Transverse colon (tissue), 4 donors: Measurements from ENCODE around the gene PEDS1. TPM values are rescaled to one million over a fixed set of nuclear protein-coding genes. Genes with fewer than 3 reads are reported as not detected.

Experiments
- DNase-seq: peaks from one replicate; pipeline ENCODE4 v3.0.0-alpha.2; 2019
- H3K27ac ChIP-seq, 4 donors: fragments of 200-600 bp; sonication (generic); 2 replicates each; pipeline ENCODE4 v1.5.1; 2016 to 2018; ENCODE audit warnings: inconsistent platforms in 4 of 4
- H3K27me3 ChIP-seq: fragments of 200-600 bp; sonication (generic); 2 replicates; pipeline ENCODE4 v1.5.1; 2017; ENCODE audit warnings: inconsistent platforms
- H3K36me3 ChIP-seq, 4 donors: fragments of 200-600 bp; sonication (generic); 2 replicates each; pipeline ENCODE4 v1.5.1; 2017 to 2019; ENCODE audit warnings: inconsistent platforms in 4 of 4
- H3K4me1 ChIP-seq, 4 donors: fragments of 200-600 bp; sonication (generic); 2 replicates each; pipeline ENCODE4 v1.5.1; 2017 to 2020; ENCODE audit warnings: inconsistent platforms in 4 of 4
- H3K4me3 ChIP-seq, 4 donors: fragments of 200-600 bp; sonication (generic); 1 replicate in 1 of 4; 2 replicates in 3 of 4; pipeline versions ENCODE4 v1.5.1 to v1.6.1; 2017 to 2019; ENCODE audit warnings: inconsistent platforms in 4 of 4
- H3K9me3 ChIP-seq, 2 donors: fragments of 200-600 bp; sonication (generic); 2 replicates each; pipeline ENCODE4 v1.5.1; 2017 to 2019; ENCODE audit warnings: inconsistent platforms in 2 of 2
- CTCF ChIP-seq, 5 experiments: fragments of 200-600 bp in 3 of 5; fragments of 450-650 bp in 2 of 5; sonication (generic) in 3 of 5; IDR thresholded peaks; 1 replicate in 2 of 5; 2 replicates in 3 of 5; pipeline ENCODE4 v1.5.1; 2016 to 2017; ENCODE audit warnings: antibody characterized with exemption in 5 of 5, inconsistent platforms in 3 of 5, mild to moderate bottlenecking in 2 of 5, moderate library complexity in 1 of 5
- EP300 ChIP-seq: sonication (generic); formaldehyde crosslinking; IDR thresholded peaks from one replicate; pipeline ENCODE4 v1.6.1; 2017; ENCODE audit warnings: antibody characterized with exemption, low read depth
- POLR2A ChIP-seq: fragments of 450-650 bp; IDR thresholded peaks from one replicate; pipeline ENCODE4 v1.6.1; 2016; ENCODE audit warnings: antibody characterized with exemption, mild to moderate bottlenecking, moderate library complexity
- POLR2AphosphoS5 ChIP-seq, 3 donors: sonication (generic); formaldehyde crosslinking; IDR thresholded peaks; one replicate each; pipeline ENCODE4 v1.6.1; 2016; ENCODE audit warnings: antibody characterized with exemption in 3 of 3
- WGBS, 2 donors: methylation state at CpG; one replicate each; pipeline ENCODE4 v1.1.5; 2018; ENCODE audit warnings: low coverage in 1 of 2; 5-methylcytosine and 5-hydroxymethylcytosine counted together
- in situ Hi-C, 4 donors: fragments of 200-750 bp; cut with MboI; loops; one replicate each; pipeline versions ENCODE4 v1.15.0 to v1.15.1; 2017; ENCODE audit warnings: low sequenced_read_pairs in 3 of 4, low pct_ligation_motif_present in 1 of 4, low pct_unique_long_range_greater_than_20kb in 1 of 4
- intact Hi-C: fragments of 100-400 bp; cut with DNase I; formaldehyde crosslinking; loops from one replicate; pipeline ENCODE4 v1.15.1; 2023; ENCODE audit warnings: low total_unique reads
- total RNA-seq, 4 donors: library from RNA; depleted of rRNA; stranded (reverse); fragments of >200 nt; gene quantifications; one replicate each; pipeline ENCODE4 v1.1.0, GENCODE V29; 2016

PEDS1 gene
- total RNA-seq, 4 donors from 2014 or later = 9.6 to 30.9 (median 23.2) TPM

GRCh38 chr20:50146214-50146613, 7.3 kb downstream of the PEDS1 start:
- 79% methylated on average over 6 of the region's 6 CpGs; no CpG with 5 or more reads in 1 of the 2 donors for WGBS, 2 donors
- H3K36me3 ChIP-seq = no peaks in the 10 kb centered on the region
- H3K4me3 ChIP-seq = no peak overlapping the region
- no peaks in the 10 kb centered on the region for H3K9me3 ChIP-seq
- peak overlapping the region; percentile 38 to 79 (median 65) for H3K27ac ChIP-seq
- no peak for DNase-seq
- no peak for TF ChIP-seq CTCF (IDR thresholded peaks at IDR 0.05)
- TF ChIP-seq POLR2A = no peak
- TF ChIP-seq EP300 = no peak
- TF ChIP-seq POLR2AphosphoS5 (IDR thresholded peaks at IDR 0.05) = no peak
- in situ Hi-C loops (no loop called here), intact Hi-C loops (no loop called here)
- H3K27me3 ChIP-seq = no peaks in the 10 kb centered on the region
- H3K4me1 ChIP-seq = peaks cover 30 to 56% (median 47%) of the 10 kb centered on the region in 4 donors

- no peaks in the 10 kb centered on the region for H3K9me3 ChIP-seq
- WGBS, 2 donors = 89% methylated on average over 6 of the region's 6 CpGs; no CpG with 5 or more reads in 1 of the 2 donors
- H3K4me1 ChIP-seq = peaks cover 24 to 50% (median 40%) of the 10 kb centered on the region in 4 donors
- peak overlapping the region in 1 of 4 donors; percentile 66 for H3K27ac ChIP-seq
- H3K36me3 ChIP-seq = no peaks in the 10 kb centered on the region
- H3K4me3 ChIP-seq = no peak overlapping the region
- TF ChIP-seq POLR2A = no peak
- TF ChIP-seq CTCF (IDR thresholded peaks at IDR 0.05) = no peak
- TF ChIP-seq POLR2AphosphoS5 (IDR thresholded peaks at IDR 0.05) = no peak
- no peak for TF ChIP-seq EP300
- intact Hi-C loops = no loop called here
- in situ Hi-C loops = no loop called here
- H3K27me3 ChIP-seq = no peaks in the 10 kb centered on the region
- DNase-seq = no peak
These were observed 8.0 kb downstream of the PEDS1 start for GRCh38 chr20:50145566-50145965.

- intact Hi-C loops (no loop called here), in situ Hi-C loops (no loop called here)
- peak; percentile 34 for DNase-seq
- H3K4me3 ChIP-seq = no peak overlapping the region
- TF ChIP-seq POLR2A = no peak
- TF ChIP-seq EP300 = no peak
- no peak for TF ChIP-seq POLR2AphosphoS5 (IDR thresholded peaks at IDR 0.05)
- no peak for TF ChIP-seq CTCF (IDR thresholded peaks at IDR 0.05)
- peaks cover 12 to 41% (median 28%) of the 10 kb centered on the region in 4 donors for H3K4me1 ChIP-seq
- 33 to 66% methylated on average over 1 to 4 of the region's 4 CpGs for WGBS, 2 donors
- H3K27me3 ChIP-seq = no peaks in the 10 kb centered on the region
- no peaks in the 10 kb centered on the region for H3K36me3 ChIP-seq
- H3K27ac ChIP-seq = peak overlapping the region; percentile 14 to 50 (median 40)
- H3K9me3 ChIP-seq = no peaks in the 10 kb centered on the region
These were observed 9.2 kb downstream of the PEDS1 start for GRCh38 chr20:50144362-50144761.

- Histone ChIP-seq H3K27me3 (no peaks in the 10 kb centered on the region), H3K36me3 (no peaks in the 10 kb centered on the region)
- WGBS, 2 donors = 79% methylated on average over 5 to 6 of the region's 6 CpGs
These were observed 10.7 kb downstream of the PEDS1 start for GRCh38 chr20:50142812-50143211.

More at GRCh38 chr20:50142812-50143211, 10.7 kb downstream of the PEDS1 start:
- Histone ChIP-seq H3K27ac (no peak overlapping the region), H3K9me3 (no peaks in the 10 kb centered on the region), H3K4me1 (peaks cover 6 to 43% (median 19%) of the 10 kb centered on the region in 4 donors), H3K4me3 (no peak overlapping the region)
- DNase-seq = no peak
- TF ChIP-seq POLR2A (no peak), POLR2AphosphoS5 (IDR thresholded peaks at IDR 0.05) (no peak), CTCF (IDR thresholded peaks at IDR 0.05) (no peak), EP300 (no peak)
- intact Hi-C loops (no loop called here), in situ Hi-C loops (no loop called here)
